Heart left ventricle (tissue), 16 donors: ENCODE measurements around the gene ALCAM. TPM values are rescaled to one million over a fixed set of nuclear protein-coding genes. Genes with fewer than 3 reads are reported as not detected.

Experiments
- ATAC-seq, 4 donors: fragments of 200-7000 bp; cut with Tn5 transposase; one replicate each; pipeline ENCODE4 v1.9.1; 2020 to 2022; ENCODE audit warnings: moderate library complexity in 4 of 4, mild to moderate bottlenecking in 3 of 4, moderate number of reproducible peaks in 1 of 4
- DNase-seq, 5 donors: peaks; one replicate each; pipeline ENCODE4 v3.0.0-alpha.2; 2020
- H3K27ac ChIP-seq, 12 donors: fragments of 200-600 bp; sonication (generic) in 4 of 12; one replicate each; pipeline versions ENCODE4 v1.5.0 to v1.8.0; 2016 to 2022; ENCODE audit warnings: mild to moderate bottlenecking in 2 of 12
- H3K27me3 ChIP-seq, 9 donors: fragments of 200-600 bp; sonication (generic) in 2 of 9; one replicate each; pipeline versions ENCODE4 v1.5.1 to v1.8.0; 2016 to 2022; ENCODE audit warnings: mild to moderate bottlenecking in 3 of 9
- H3K36me3 ChIP-seq, 9 donors: fragments of 200-600 bp; sonication (generic) in 2 of 9; one replicate each; pipeline versions ENCODE4 v1.5.0 to v1.8.0; 2018 to 2022; ENCODE audit warnings: mild to moderate bottlenecking in 2 of 9
- H3K4me1 ChIP-seq, 12 donors: fragments of 200-600 bp; sonication (generic) in 4 of 12; one replicate each; pipeline versions ENCODE4 v1.5.0 to v1.8.0; 2016 to 2022; ENCODE audit warnings: mild to moderate bottlenecking in 3 of 12
- H3K4me3 ChIP-seq, 12 donors: fragments of 200-600 bp; sonication (generic) in 4 of 12; one replicate each; pipeline versions ENCODE4 v1.5.0 to v1.8.0; 2017 to 2022; ENCODE audit warnings: mild to moderate bottlenecking in 9 of 12, moderate library complexity in 4 of 12
- H3K9me3 ChIP-seq, 12 donors: fragments of 200-600 bp; sonication (generic) in 4 of 12; one replicate each; pipeline versions ENCODE4 v1.5.0 to v1.8.0; 2016 to 2022; ENCODE audit warnings: mild to moderate bottlenecking in 1 of 12
- POLR2A ChIP-seq, 2 donors: fragments of 450-650 bp; IDR thresholded peaks; one replicate each; pipeline ENCODE4 v1.6.1; 2017; ENCODE audit warnings: antibody characterized with exemption in 2 of 2, mild to moderate bottlenecking in 2 of 2, moderate library complexity in 2 of 2
- WGBS, 4 donors: extraction: QIAGEN DNeasy Blood & Tissue Kit in 2 of 4; methylation state at CpG; one replicate each; pipeline versions ENCODE4 v1.1.5 to v1.1.7; 2013 to 2018; 5-methylcytosine and 5-hydroxymethylcytosine counted together
- intact Hi-C, 10 donors: fragments of 100-400 bp; cut with DNase I; formaldehyde crosslinking; loops; one replicate each; pipeline versions ENCODE4 v1.11.1 to v1.14.2; 2022
- polyA plus RNA-seq, 2 donors: library from polyadenylated mRNA; stranded (reverse); fragments of 200-250 nt; gene quantifications; one replicate each; pipeline ENCODE4 v1.2.3, GENCODE V29; 2013
- total RNA-seq, 9 donors: library from RNA; depleted of rRNA in 2 of 9; stranded (reverse); fragments of >200 nt in 2 of 9; fragmentation: NEBNext Ultra II Directional in 3 of 9; extraction: Animal tissue kit (Norgen Biotek cat#: 25700) in 3 of 9; gene quantifications; one replicate each; pipeline versions ENCODE4 v1.1.0 to v1.2.4, GENCODE V29; 2016 to 2023
- TF ChIP-seq, protein P1 (sequence below), 12 donors: fragments of 200-600 bp; sonication (generic) in 4 of 12; IDR thresholded peaks; one replicate each; pipeline versions ENCODE4 v1.5.0 to v1.8.0; 2018 to 2022; ENCODE audit warnings: antibody characterized with exemption in 12 of 12, mild to moderate bottlenecking in 5 of 12
- donor health status: ischemic (EF 13 %, LVEDD 7.1; RV severe dilation, severe dysfunction).
- donor health status: healthy with polysubstance abuse.
- donor health status: DM: no; HTN: yes; CAD: no.
- donor health status: DM: no; HTN: no; CAD: no.
- donor health status: ischemic (EF 25% LVEDD 6.9; RV normal size, moderate dysfunction).
- donor health status: ischemic (EF 25% LVEDD 5.7; RV mildly dilated, moderate dysfunction).
- donor health status: healthy.
- donor health status: DM: yes; HTN: yes; CAD: no.
- donor health status: ischemic (EF 35%, LVEDD 5.7; RV mildly dilated, moderate dysfunction).
- donor health status: nonischemic (EF 11% LVEDD 7.7; RV severe dilation, severe dysfunction).
- donor health status: DM: yes; HTN: yes; CAD: no.
- donor health status: PGD.
- donor health status: ischemic (EF 29% LVEDD 5.4; RV normal size, mild dysfunction).
- donor health status: nonischemic (EF 23%, LVEDD 6.1; RV moderate dilation, normal function).

ALCAM gene
- total and polyA plus RNA-seq, 11 donors: 0.91 to 19.9 (median 5.5) TPM

DNA sequence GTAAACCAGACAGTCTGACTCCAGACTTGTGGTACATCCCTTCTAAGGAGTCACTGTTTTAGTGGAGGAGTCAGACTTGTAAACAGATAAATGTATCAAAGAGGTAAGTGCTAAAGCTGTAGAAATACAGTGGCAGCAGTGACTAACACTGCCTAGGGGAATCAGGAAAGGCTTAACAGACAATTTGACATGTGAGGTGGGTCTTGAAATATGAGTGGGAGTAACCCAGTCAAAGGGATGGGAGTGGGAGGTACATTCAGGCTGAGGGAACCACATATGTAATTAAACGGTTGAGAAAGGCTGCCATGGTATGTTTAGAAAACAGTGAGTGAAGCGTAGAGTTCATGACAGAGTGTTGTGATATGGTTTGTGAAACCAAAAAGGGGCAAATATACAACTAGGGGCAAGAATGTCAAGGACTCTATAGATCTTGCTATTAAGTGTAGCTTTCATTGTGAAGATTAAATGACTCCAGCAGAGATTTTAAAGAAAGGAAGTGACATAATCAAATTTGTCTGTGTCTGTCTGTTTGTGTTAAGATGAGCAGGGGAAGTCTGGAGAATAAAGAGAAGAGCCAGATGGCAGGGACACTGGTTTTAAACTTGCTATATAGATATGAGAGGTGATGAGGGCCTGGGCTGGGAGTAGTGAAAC is 11.2 kb upstream of the ALCAM start:
- intact Hi-C loops: no loop called here
- H3K4me3 ChIP-seq: no peak overlapping the region
- peaks cover 0 to 35% (median 12%) of the 10 kb centered on the region in 9 donors for H3K27me3 ChIP-seq
- no peaks in the 10 kb centered on the region for H3K36me3 ChIP-seq
- DNase-seq (no peak), ATAC-seq (no peak)
- no peak overlapping the region for H3K27ac ChIP-seq
- no peaks in the 10 kb centered on the region for H3K9me3 ChIP-seq
- TF ChIP-seq POLR2A (IDR thresholded peaks at IDR 0.05): no peak
- TF ChIP-seq, protein P1, sequence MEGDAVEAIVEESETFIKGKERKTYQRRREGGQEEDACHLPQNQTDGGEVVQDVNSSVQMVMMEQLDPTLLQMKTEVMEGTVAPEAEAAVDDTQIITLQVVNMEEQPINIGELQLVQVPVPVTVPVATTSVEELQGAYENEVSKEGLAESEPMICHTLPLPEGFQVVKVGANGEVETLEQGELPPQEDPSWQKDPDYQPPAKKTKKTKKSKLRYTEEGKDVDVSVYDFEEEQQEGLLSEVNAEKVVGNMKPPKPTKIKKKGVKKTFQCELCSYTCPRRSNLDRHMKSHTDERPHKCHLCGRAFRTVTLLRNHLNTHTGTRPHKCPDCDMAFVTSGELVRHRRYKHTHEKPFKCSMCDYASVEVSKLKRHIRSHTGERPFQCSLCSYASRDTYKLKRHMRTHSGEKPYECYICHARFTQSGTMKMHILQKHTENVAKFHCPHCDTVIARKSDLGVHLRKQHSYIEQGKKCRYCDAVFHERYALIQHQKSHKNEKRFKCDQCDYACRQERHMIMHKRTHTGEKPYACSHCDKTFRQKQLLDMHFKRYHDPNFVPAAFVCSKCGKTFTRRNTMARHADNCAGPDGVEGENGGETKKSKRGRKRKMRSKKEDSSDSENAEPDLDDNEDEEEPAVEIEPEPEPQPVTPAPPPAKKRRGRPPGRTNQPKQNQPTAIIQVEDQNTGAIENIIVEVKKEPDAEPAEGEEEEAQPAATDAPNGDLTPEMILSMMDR (IDR thresholded peaks at IDR 0.05): no peak
- WGBS, 4 donors: 64 to 70% (median 66%) methylated on average over 2 of the region's 2 CpGs
- H3K4me1 ChIP-seq: peaks cover 0 to 39% (median 0%) of the 10 kb centered on the region in 12 donors

DNA sequence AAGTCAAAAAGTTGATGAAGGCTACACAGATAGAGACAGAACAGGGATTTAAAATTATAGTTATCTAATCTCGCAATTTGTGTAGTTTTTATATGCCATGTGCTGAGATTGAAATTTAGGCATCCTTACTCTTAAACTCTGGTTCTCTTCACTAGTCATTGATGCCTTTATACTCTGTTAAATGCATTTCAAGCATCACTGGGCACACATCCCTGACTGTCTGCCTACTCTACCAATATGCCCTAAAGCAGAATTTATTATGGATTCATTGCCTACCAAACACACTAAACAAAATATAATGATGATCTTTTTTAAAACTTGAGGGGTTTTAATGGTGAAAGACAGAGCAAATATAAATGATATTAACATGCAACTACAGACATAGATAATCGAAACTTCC is 10.3 kb upstream of the ALCAM start:
- Histone ChIP-seq H3K27ac (no peak overlapping the region), H3K9me3 (no peaks in the 10 kb centered on the region), H3K27me3 (peaks cover 0 to 34% (median 12%) of the 10 kb centered on the region in 9 donors), H3K4me3 (no peak overlapping the region), H3K4me1 (peaks cover 0 to 39% (median 0%) of the 10 kb centered on the region in 12 donors), H3K36me3 (no peaks in the 10 kb centered on the region)
- DNase-seq (no peak), ATAC-seq (no peak)
- intact Hi-C loops: no loop called here
- TF ChIP-seq POLR2A (IDR thresholded peaks at IDR 0.05): no peak
- TF ChIP-seq, protein P1 (IDR thresholded peaks at IDR 0.05): no peak
- 84 to 95% (median 92%) methylated on average over 2 of the region's 2 CpGs for WGBS, 4 donors

DNA sequence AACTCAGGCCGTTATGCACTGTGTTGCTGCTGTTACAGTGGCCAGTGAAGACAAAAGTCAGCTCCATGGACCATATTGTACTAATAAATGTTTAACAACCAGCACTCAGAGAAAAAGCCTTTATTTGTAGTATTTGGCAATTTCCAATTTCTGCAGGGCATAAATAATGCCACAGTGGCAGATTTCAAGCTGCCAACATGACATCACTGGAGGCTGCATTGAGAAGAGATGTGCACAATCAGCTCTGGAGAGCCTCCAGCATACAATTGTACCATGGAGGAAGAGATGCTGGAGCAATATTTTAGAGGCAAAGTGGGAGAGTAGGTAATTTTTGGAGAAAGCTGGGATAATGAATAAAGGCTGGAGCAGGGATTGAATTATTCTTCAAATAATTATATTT is 9.7 kb upstream of the ALCAM start:
- H3K27ac ChIP-seq: no peak overlapping the region
- no peak overlapping the region for H3K4me3 ChIP-seq
- DNase-seq (no peak), ATAC-seq (no peak)
- H3K9me3 ChIP-seq: no peaks in the 10 kb centered on the region
- no peaks in the 10 kb centered on the region for H3K36me3 ChIP-seq
- H3K4me1 ChIP-seq: peaks cover 0 to 39% (median 0%) of the 10 kb centered on the region in 12 donors
- intact Hi-C loops: no loop called here
- no peak for TF ChIP-seq POLR2A (IDR thresholded peaks at IDR 0.05)
- TF ChIP-seq, protein P1 (IDR thresholded peaks at IDR 0.05): no peak
- H3K27me3 ChIP-seq: peaks cover 0 to 28% (median 12%) of the 10 kb centered on the region in 9 donors
- WGBS, 4 donors: 78 to 90% (median 86%) methylated on average over 1 of the region's 1 CpG

DNA sequence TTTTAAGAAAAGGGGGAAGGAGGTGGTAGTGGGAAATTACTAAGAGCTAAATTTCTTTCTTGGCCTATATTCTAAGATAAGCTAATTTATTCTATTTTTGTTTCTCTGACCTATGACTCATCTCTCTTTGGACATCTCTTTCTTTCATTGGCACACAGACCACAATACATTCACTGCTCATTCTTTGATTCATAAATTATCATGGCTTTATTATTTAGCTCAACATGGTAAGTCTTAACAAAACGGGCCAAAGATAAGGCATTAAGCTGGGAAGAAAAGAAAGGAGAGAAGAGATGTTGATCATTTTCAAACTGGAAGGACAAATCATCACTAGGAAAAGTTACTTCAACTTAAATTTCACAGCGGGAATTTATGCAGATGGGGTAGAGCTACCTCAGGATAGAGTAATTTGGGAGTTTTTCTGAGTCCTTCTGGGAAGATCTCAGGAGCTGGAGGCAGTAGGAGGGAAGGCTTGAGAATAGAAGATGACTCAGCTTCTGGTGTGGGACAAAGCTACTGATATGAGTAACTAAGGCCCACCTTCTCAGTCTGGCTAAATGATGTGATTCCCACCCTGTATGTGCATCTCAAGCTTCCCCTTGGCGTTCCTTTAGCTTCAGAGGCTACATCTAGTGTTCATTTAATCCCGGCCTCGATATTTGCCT is 7.5 kb upstream of the ALCAM start:
- Histone ChIP-seq H3K27ac (no peak overlapping the region), H3K27me3 (peaks cover 0 to 10% (median 2%) of the 10 kb centered on the region in 9 donors), H3K9me3 (no peaks in the 10 kb centered on the region), H3K4me1 (peaks cover 0 to 21% (median 0%) of the 10 kb centered on the region in 12 donors), H3K4me3 (no peak overlapping the region), H3K36me3 (no peaks in the 10 kb centered on the region)
- ATAC-seq (no peak), DNase-seq (no peak)
- intact Hi-C loops: no loop called here
- no peak for TF ChIP-seq POLR2A (IDR thresholded peaks at IDR 0.05)
- TF ChIP-seq, protein P1 (IDR thresholded peaks at IDR 0.05): no peak
- WGBS, 4 donors: 80 to 88% (median 84%) methylated on average over 5 of the region's 5 CpGs
